Effector memory CD8-positive, alpha-beta T cell (primary cell): ENCODE measurements around the gene CNPY2.
A peak's percentile ranks its signal among the peaks of the same experiment; 100 is the strongest.
"Not testable (repeated sequence)": the region's sequence is repeated elsewhere in the genome, so short reads cannot be mapped to it uniquely, and the experiment has no call there.

Experiments used
- ATAC-seq: fragments of 150-1000 bp; cut with Tn5 transposase; replicated peaks from 2 replicates; pipeline ENCODE4 v1.10.0; 2021; ENCODE audit warnings: mild to moderate bottlenecking, moderate library complexity
- DNase-seq, 3 experiments: peaks; one replicate each; pipeline ENCODE4 v3.0.0; 2021
- H3K27ac Mint-ChIP-seq, 2 donors: one replicate each; pipeline ENCODE4 v1.8.0; 2022; ENCODE audit warnings: mild to moderate bottlenecking in 2 of 2, mixed read lengths in 2 of 2, moderate library complexity in 2 of 2
- H3K27me3 Mint-ChIP-seq, 2 donors: one replicate each; pipeline ENCODE4 v1.8.0; 2022; ENCODE audit warnings: mixed read lengths in 2 of 2
- H3K36me3 Mint-ChIP-seq: one replicate; pipeline ENCODE4 v1.8.0; 2022; ENCODE audit warnings: mild to moderate bottlenecking, moderate library complexity, mixed read lengths; ENCODE audit not compliant: insufficient read depth
- H3K4me1 Mint-ChIP-seq, 2 donors: one replicate each; pipeline ENCODE4 v1.8.0; 2022; ENCODE audit warnings: low read depth in 2 of 2, mixed read lengths in 2 of 2
- H3K4me3 Mint-ChIP-seq, 2 donors: one replicate each; pipeline ENCODE4 v1.8.0; 2022; ENCODE audit warnings: mild to moderate bottlenecking in 2 of 2, mixed read lengths in 2 of 2, moderate library complexity in 2 of 2
- H3K9me3 Mint-ChIP-seq, 2 donors: one replicate each; pipeline ENCODE4 v1.8.0; 2022; ENCODE audit warnings: mixed read lengths in 2 of 2

Gene CNPY2

GRCh38 chr12:56274299-56274698 is 41.5 kb downstream of the CNPY2 start:
- Mint-ChIP-seq H3K36me3 (peaks cover 84% of the 10 kb centered on the region), H3K4me3 (no peak overlapping the region), H3K4me1 (no peaks in the 10 kb centered on the region), H3K27ac (no peak overlapping the region), H3K9me3 (no peaks in the 10 kb centered on the region), H3K27me3 (no peaks in the 10 kb centered on the region)
- ATAC-seq: no peak
- DNase-seq: no peak

- peaks cover 80% of the 10 kb centered on the region for H3K36me3 Mint-ChIP-seq
- ATAC-seq, DNase-seq, H3K27me3 Mint-ChIP-seq, H3K4me1 Mint-ChIP-seq, H3K9me3 Mint-ChIP-seq, H3K4me3 Mint-ChIP-seq: not testable (repeated sequence)
- H3K27ac Mint-ChIP-seq: peak overlapping the region in 1 of 2 donors; percentile 65
Observed at GRCh38 chr12:56272468-56272867, 43.3 kb downstream of the CNPY2 start.

DNA sequence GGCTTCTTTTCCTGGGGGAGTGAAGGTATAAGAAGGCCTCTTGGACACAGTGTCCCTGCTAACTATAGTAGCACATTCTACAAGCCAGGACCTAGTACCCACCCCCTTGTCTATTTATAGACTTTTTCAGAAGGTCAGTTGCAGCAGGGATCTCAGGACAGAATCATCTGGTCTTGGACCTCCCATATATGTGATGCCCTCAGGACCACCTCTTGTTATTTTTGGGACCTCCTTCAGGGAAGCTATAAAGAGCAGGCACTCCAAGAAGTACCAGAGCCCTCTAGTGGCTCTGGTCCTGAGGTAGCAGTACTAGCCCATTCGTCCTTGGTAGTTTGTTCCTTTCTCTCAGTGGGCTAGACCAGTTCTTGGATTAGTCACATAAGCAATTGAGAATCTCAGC is 44.8 kb downstream of the CNPY2 start:
- Mint-ChIP-seq H3K27me3 (no peaks in the 10 kb centered on the region), H3K9me3 (no peaks in the 10 kb centered on the region), H3K36me3 (peaks cover 75% of the 10 kb centered on the region), H3K4me1 (peaks cover 15 to 16% of the 10 kb centered on the region in 2 donors), H3K27ac (peak overlapping the region in 1 of 2 donors; percentile 65), H3K4me3 (no peak overlapping the region)
- no peak for ATAC-seq
- no peak for DNase-seq

DNA sequence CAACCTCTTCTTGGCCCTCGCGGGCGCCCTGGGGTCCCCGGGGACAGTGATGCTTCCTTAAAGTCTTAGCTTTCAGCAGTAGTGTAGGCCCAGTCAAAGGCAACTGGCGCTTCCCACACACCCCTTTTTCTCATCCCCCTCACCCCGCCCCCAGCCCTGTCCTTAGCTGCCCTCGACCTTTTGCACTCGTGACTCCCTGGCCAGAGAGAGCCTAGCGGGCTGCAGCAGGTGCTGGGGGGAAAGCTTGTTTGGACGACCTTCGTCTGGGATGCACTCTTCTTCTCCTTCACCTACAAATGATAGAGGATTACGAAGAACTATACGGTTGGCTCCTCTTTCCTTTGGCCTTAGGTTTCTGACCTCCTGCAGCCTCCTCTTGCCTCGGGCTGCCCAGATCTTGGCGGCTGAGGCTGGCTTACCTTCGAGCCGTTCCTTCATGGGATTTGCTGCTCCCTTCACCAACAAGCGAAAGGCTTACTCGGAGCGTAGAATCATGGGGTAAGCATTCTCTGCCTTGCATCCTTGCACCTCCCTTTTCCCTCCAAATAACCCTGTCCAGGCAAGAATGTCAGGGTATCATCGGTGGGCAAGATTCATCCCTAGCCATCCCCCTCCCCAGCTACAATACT is 48.2 kb downstream of the CNPY2 start:
- no peak for DNase-seq
- no peaks in the 10 kb centered on the region for H3K9me3 Mint-ChIP-seq
- peak overlapping the region; percentile 86 to 90 for H3K4me3 Mint-ChIP-seq
- peaks cover 15 to 16% of the 10 kb centered on the region in 2 donors for H3K4me1 Mint-ChIP-seq
- ATAC-seq: no peak
- peaks cover 40% of the 10 kb centered on the region for H3K36me3 Mint-ChIP-seq
- H3K27ac Mint-ChIP-seq: peak overlapping the region; percentile 93 to 96
- H3K27me3 Mint-ChIP-seq: no peaks in the 10 kb centered on the region

GRCh38 chr12:56266693-56267442 is 48.9 kb downstream of the CNPY2 start, which contains the start of gene COQ10A:
Gene COQ10A (plus strand): TSS chr12:56266942. CDS start chr12:56267119, 177 bp downstream.
- ATAC-seq: peak; percentile 85

DNA sequence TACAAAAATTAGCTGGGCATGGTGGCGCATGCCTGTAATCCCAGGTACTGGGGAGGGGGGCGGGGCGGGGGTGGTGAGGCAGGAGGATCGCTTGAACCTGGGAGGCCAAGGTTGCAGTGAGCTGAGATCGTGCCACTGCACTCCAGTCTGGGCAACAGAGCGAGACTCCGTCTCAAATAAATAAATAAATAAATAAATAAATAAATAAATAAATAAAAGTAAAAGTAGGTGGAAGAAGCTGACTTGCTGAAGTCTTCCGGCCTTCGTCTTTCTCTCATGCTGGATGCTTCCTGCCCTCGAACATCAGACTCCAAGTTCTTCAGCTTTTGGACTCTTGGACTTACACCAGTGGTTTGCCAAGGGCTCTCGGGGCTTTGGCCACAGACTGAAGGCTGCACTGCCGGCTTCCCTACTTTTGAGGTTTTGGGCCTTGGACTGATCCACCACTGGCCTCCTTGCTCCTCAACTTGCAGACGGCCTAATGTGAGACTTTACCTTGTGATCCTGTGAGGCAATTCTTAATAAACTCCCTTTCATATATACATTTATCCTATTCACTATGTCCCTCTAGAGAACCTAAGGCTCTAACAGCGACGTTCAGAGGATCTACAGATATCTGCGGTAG is 49.6 kb downstream of the CNPY2 start:
- ATAC-seq, H3K27me3 Mint-ChIP-seq, H3K9me3 Mint-ChIP-seq, DNase-seq: not testable (repeated sequence)
- Mint-ChIP-seq H3K4me3 (peak overlapping the region; percentile 86 to 90), H3K36me3 (peaks cover 30% of the 10 kb centered on the region), H3K4me1 (peaks cover 15 to 16% of the 10 kb centered on the region in 2 donors), H3K27ac (peak overlapping the region; percentile 93 to 96)

More at GRCh38 chr12:56266693-56267442, 48.9 kb downstream of the CNPY2 start, which contains the start of gene COQ10A:
- Mint-ChIP-seq H3K4me1 (peaks cover 15 to 16% of the 10 kb centered on the region in 2 donors), H3K36me3 (peaks cover 33% of the 10 kb centered on the region), H3K27ac (peak within 1 kb of the TSS; percentile 93 to 96), H3K27me3 (no peaks in the 10 kb centered on the region), H3K4me3 (peak within 1 kb of the TSS; percentile 86 to 90), H3K9me3 (no peaks in the 10 kb centered on the region)
- peak; percentile 86 to 90 (median 89) for DNase-seq

GRCh38 chr12:56262955-56263354 is 52.8 kb downstream of the CNPY2 start:
- H3K27ac Mint-ChIP-seq, DNase-seq, H3K4me3 Mint-ChIP-seq, H3K9me3 Mint-ChIP-seq, ATAC-seq, H3K27me3 Mint-ChIP-seq: not testable (repeated sequence)
- Mint-ChIP-seq H3K4me1 (peaks cover 20% of the 10 kb centered on the region in 2 donors), H3K36me3 (peaks cover 24% of the 10 kb centered on the region)

DNA sequence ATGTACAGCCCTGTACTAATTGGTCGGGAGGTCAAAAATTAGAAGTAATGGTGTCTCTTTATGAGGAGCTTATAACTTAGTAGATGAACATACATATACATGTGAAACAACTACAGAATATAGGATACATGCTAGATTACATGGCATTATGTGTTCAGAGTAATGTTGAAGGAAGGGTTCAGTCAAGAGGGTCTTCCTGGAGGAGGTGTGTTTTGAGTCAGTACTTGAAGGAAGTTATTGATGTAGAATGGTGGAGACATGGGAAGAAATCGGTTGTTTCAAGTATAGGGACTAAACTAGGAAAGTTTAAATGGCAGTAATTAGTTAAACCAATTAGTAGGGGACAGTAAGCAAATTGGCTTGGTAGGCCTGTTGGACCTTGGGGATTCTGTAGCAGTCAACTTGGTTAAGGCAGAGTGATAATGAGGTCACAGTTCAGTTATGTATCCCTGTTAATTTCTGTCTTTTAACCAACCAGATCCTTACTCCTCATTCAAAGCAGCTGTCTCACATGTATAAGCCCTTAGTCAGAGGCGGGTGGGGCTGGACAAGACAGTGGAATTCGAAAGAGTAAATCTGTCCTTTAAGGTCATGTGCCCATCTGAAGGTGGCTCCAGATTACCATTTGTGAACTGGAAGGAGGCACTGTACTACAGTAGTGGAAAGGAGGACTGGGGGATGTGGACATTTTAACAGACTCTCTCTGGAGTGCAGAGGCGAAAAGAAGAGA is 54.1 kb downstream of the CNPY2 start:
- no peaks in the 10 kb centered on the region for H3K27me3 Mint-ChIP-seq
- no peak for DNase-seq
- H3K36me3 Mint-ChIP-seq: peaks cover 27% of the 10 kb centered on the region
- H3K9me3 Mint-ChIP-seq: no peaks in the 10 kb centered on the region
- no peak overlapping the region for H3K27ac Mint-ChIP-seq
- no peak for ATAC-seq
- peaks cover 17 to 18% of the 10 kb centered on the region in 2 donors for H3K4me1 Mint-ChIP-seq
- H3K4me3 Mint-ChIP-seq: no peak overlapping the region

DNA sequence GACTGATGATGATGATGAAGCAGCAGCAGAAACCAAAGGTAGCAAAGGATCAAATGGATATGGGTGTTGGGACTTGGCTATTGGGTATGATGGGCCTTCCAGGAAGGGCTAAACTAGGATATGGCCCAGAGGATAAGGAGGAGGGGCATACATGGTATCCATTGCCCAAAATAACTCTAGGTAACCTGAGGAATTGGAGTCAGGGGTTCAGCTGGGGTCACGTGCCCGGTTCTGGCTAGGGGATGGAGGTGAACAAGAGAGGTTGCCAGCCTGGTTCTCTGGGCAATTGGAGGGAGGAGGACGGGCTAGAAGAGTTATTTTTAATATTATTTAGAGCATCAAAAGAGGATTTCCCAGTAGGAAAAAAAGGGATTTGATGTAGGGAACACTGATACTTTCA is 54.9 kb downstream of the CNPY2 start:
- DNase-seq (no peak), ATAC-seq (no peak)
- peaks cover 17 to 18% of the 10 kb centered on the region in 2 donors for H3K4me1 Mint-ChIP-seq
- H3K36me3 Mint-ChIP-seq: peaks cover 22% of the 10 kb centered on the region
- H3K27ac Mint-ChIP-seq: peak overlapping the region in 1 of 2 donors; percentile 41
- no peaks in the 10 kb centered on the region for H3K9me3 Mint-ChIP-seq
- no peak overlapping the region for H3K4me3 Mint-ChIP-seq
- H3K27me3 Mint-ChIP-seq: no peaks in the 10 kb centered on the region

DNA sequence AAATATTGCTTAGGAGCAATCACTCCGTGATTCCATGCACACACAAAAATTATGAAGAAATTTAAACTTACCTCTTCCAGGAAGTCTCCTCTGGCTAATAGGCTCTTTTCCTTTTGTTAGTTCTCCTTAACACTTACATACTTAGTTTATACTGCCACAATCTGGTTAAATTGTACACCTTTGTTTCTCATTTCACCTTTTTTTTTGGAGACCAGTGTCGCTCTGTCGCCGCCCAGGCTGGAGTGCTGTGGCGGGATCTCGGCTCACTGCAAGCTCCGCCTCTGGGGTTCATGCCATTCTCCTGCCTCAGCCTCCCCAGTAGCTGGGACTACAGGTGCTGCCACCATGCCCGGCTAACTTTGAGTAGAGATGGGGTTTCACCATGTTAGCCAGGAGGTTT is 55.4 kb downstream of the CNPY2 start:
- H3K36me3 Mint-ChIP-seq: peaks cover 24% of the 10 kb centered on the region
- peak overlapping the region in 1 of 2 donors; percentile 41 for H3K27ac Mint-ChIP-seq
- no peaks in the 10 kb centered on the region for H3K9me3 Mint-ChIP-seq
- ATAC-seq (no peak), DNase-seq (no peak)
- no peak overlapping the region for H3K4me3 Mint-ChIP-seq
- H3K4me1 Mint-ChIP-seq: peaks cover 17 to 19% of the 10 kb centered on the region in 2 donors
- H3K27me3 Mint-ChIP-seq: no peaks in the 10 kb centered on the region
